HepG2 (cell line): ENCODE results near the gene CHMP5. TPM values are rescaled to one million over a fixed set of nuclear protein-coding genes. Genes with fewer than 3 reads are reported as not detected.

Experiments used
- ATF7-NPFF ChIP-seq: sonication (generic); formaldehyde crosslinking; IDR thresholded peaks from 2 replicates; pipeline ENCODE4 v1.8.1; 2023; ENCODE audit warnings: mild to moderate bottlenecking, low read depth, missing genetic modification reagents, moderate library complexity
- EEA1 ChIP-seq: sonication (generic); formaldehyde crosslinking; IDR thresholded peaks from 2 replicates; pipeline ENCODE4 v1.5.1; 2020; ENCODE audit warnings: mild to moderate bottlenecking, missing genetic modification reagents, borderline replicate concordance
- EED ChIP-seq: sonication (generic); formaldehyde crosslinking; IDR thresholded peaks from 2 replicates; pipeline ENCODE4 v1.5.0; 2020; ENCODE audit warnings: mild to moderate bottlenecking, missing genetic modification reagents
- FLYWCH1 ChIP-seq: sonication (generic); formaldehyde crosslinking; IDR thresholded peaks from 2 replicates; pipeline ENCODE4 v1.8.1; 2023; ENCODE audit warnings: mild to moderate bottlenecking, missing genetic modification reagents
- GPN1 ChIP-seq: sonication (generic); formaldehyde crosslinking; IDR thresholded peaks from 2 replicates; pipeline ENCODE4 v1.5.1; 2020; ENCODE audit warnings: missing genetic modification reagents, borderline replicate concordance
- MBNL3 ChIP-seq: fragments of 250-450 bp; sonication (Bioruptor Pico); conservative IDR thresholded peaks from 2 replicates; pipeline ENCODE4 v1.8.0; 2022; ENCODE audit warnings: mild to moderate bottlenecking, inconsistent platforms
- MLXIP ChIP-seq: sonication (generic); formaldehyde crosslinking; IDR thresholded peaks from 2 replicates; pipeline ENCODE4 v1.9.0; 2021; ENCODE audit warnings: missing genetic modification reagents, borderline replicate concordance
- PHB2 ChIP-seq: fragments of 450-650 bp; IDR thresholded peaks from 2 replicates; pipeline ENCODE4 v1.6.1; 2018; ENCODE audit not compliant: partially characterized antibody
- SNAI1 ChIP-seq: sonication (generic); formaldehyde crosslinking; IDR thresholded peaks from 2 replicates; pipeline ENCODE4 v1.5.0; 2020; ENCODE audit warnings: mild to moderate bottlenecking, missing genetic modification reagents, borderline replicate concordance
- STAT5B ChIP-seq: sonication (generic); formaldehyde crosslinking; IDR thresholded peaks from 2 replicates; pipeline ENCODE4 v1.4.0; 2020; ENCODE audit warnings: missing genetic modification reagents
- THAP9 ChIP-seq: sonication (generic); formaldehyde crosslinking; IDR thresholded peaks from 2 replicates; pipeline ENCODE4; 2020; ENCODE audit warnings: missing genetic modification reagents, mild to moderate bottlenecking, borderline replicate concordance
- ZFP36L2 ChIP-seq: sonication (generic); formaldehyde crosslinking; IDR thresholded peaks from 2 replicates; pipeline ENCODE4 v1.4.0; 2020; ENCODE audit warnings: missing genetic modification reagents
- ZIK1 ChIP-seq: sonication (generic); formaldehyde crosslinking; IDR thresholded peaks from 2 replicates; pipeline ENCODE4 v1.5.0; 2020; ENCODE audit warnings: mild to moderate bottlenecking, low read depth, missing genetic modification reagents, borderline replicate concordance
- ZNF225 ChIP-seq: sonication (generic); formaldehyde crosslinking; IDR thresholded peaks from 2 replicates; pipeline ENCODE4 v1.4.0; 2020; ENCODE audit warnings: mild to moderate bottlenecking, missing genetic modification reagents
- ZNF343 ChIP-seq: sonication (generic); formaldehyde crosslinking; IDR thresholded peaks from 2 replicates; pipeline ENCODE4 v1.4.0; 2020; ENCODE audit warnings: mild to moderate bottlenecking, missing genetic modification reagents
- ZNF383 ChIP-seq: sonication (generic); formaldehyde crosslinking; IDR thresholded peaks from 2 replicates; pipeline ENCODE4 v1.4.0; 2020; ENCODE audit warnings: missing genetic modification reagents, mild to moderate bottlenecking, borderline replicate concordance
- polyA plus RNA-seq, 8 experiments: library from polyadenylated mRNA; depleted of rRNA in 3 of 8; stranded (reverse) in 7 of 8; unstranded in 1 of 8; fragments of >200 nt; fragmentation: Illumina TruSeq in 4 of 8; extraction: Trizol in 4 of 8; gene quantifications; 2 replicates each; pipeline versions ENCODE4 v1.2.1 to v1.2.3, GENCODE V29; 2011 to 2016; ENCODE audit warnings: low read depth in 4 of 8, missing spikeins in 1 of 8, mixed read lengths in 1 of 8; ENCODE audit not compliant: insufficient read depth in 1 of 8
- total RNA-seq, 5 experiments: library from RNA; depleted of rRNA; stranded (reverse); fragments of >200 nt; fragmentation: Illumina TruSeq; extraction: Trizol; gene quantifications; 2 replicates each; pipeline ENCODE4 v1.2.3, GENCODE V29; 2016; ENCODE audit warnings: low read depth in 1 of 5
- TF ChIP-seq, protein P1 (sequence below): IDR thresholded peaks from 2 replicates; pipeline ENCODE4 v1.6.1; 2016; ENCODE audit warnings: mild to moderate bottlenecking, missing biosample characterization, missing genetic modification reagents
- TF ChIP-seq, protein P2 (sequence below): sonication (generic); formaldehyde crosslinking; IDR thresholded peaks from 2 replicates; pipeline ENCODE4 v1.5.0; 2020; ENCODE audit warnings: missing genetic modification reagents
- TF ChIP-seq, protein P3 (sequence below): sonication (generic); formaldehyde crosslinking; IDR thresholded peaks from 2 replicates; pipeline ENCODE4 v1.4.0; 2020; ENCODE audit warnings: mild to moderate bottlenecking, low read depth, missing genetic modification reagents

CHMP5 gene
- total and polyA plus RNA-seq, 2 of the 13 experiments (the other 11 are each of a cell fraction or from before 2014, with no cell fraction given): 46.0 to 57.3 TPM

DNA sequence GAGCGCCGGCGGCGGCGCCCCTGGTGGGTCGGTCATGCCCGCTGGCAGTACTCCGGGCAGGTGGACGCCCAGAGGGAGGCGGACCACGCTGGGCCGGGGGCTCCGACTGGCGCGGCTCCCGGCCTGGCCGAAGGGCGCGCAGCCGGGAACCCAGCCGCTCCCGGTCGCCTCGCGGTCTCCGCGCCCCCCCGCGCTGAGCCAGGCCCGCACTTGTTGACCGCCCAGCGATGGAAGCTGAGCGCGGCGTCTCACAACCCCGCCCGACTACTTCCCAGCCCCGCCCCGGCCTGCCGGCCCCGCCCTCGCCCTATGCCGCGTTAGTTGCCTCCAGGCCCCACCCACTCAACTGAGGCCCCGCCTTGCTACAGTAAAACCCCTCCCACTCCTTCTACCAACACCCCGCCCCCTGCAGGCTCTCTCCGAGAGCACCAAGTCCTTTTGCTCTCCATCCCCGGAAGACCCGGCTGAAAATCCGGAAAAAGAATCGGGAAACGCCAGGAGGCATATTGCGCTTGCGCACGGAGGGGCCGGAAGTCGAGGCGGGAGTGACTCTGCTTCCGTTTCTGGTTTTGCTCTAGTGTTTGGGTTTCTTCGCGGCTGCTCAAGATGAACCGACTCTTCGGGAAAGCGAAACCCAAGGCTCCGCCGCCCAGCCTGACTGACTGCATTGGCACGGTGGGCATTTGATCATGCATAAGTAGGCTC, at the start of gene CHMP5, which contains the start of gene BAG1 (continued):
- TF ChIP-seq, protein P1, sequence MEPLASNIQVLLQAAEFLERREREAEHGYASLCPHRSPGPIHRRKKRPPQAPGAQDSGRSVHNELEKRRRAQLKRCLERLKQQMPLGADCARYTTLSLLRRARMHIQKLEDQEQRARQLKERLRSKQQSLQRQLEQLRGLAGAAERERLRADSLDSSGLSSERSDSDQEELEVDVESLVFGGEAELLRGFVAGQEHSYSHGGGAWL (CRISPR knock-in tag): 0 out of 2 replicates have a peak, but pooled peaks have one; percentile 33
- no peak for TF ChIP-seq PHB2
- TF ChIP-seq MLXIP (CRISPR knock-in tag): no peak
- no peak for TF ChIP-seq FLYWCH1 (CRISPR knock-in tag)
- TF ChIP-seq, protein P2, sequence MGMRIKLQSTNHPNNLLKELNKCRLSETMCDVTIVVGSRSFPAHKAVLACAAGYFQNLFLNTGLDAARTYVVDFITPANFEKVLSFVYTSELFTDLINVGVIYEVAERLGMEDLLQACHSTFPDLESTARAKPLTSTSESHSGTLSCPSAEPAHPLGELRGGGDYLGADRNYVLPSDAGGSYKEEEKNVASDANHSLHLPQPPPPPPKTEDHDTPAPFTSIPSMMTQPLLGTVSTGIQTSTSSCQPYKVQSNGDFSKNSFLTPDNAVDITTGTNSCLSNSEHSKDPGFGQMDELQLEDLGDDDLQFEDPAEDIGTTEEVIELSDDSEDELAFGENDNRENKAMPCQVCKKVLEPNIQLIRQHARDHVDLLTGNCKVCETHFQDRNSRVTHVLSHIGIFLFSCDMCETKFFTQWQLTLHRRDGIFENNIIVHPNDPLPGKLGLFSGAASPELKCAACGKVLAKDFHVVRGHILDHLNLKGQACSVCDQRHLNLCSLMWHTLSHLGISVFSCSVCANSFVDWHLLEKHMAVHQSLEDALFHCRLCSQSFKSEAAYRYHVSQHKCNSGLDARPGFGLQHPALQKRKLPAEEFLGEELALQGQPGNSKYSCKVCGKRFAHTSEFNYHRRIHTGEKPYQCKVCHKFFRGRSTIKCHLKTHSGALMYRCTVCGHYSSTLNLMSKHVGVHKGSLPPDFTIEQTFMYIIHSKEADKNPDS (CRISPR knock-in tag): no peak
- no peak for TF ChIP-seq EED (CRISPR knock-in tag)
- TF ChIP-seq STAT5B (CRISPR knock-in tag): no peak
- no peak for TF ChIP-seq ZNF225 (CRISPR knock-in tag)
- no peak for TF ChIP-seq MBNL3 (CRISPR knock-in tag)
- TF ChIP-seq ZIK1 (CRISPR knock-in tag): no peak
- TF ChIP-seq GPN1 (CRISPR knock-in tag): no peak
- TF ChIP-seq, protein P3, sequence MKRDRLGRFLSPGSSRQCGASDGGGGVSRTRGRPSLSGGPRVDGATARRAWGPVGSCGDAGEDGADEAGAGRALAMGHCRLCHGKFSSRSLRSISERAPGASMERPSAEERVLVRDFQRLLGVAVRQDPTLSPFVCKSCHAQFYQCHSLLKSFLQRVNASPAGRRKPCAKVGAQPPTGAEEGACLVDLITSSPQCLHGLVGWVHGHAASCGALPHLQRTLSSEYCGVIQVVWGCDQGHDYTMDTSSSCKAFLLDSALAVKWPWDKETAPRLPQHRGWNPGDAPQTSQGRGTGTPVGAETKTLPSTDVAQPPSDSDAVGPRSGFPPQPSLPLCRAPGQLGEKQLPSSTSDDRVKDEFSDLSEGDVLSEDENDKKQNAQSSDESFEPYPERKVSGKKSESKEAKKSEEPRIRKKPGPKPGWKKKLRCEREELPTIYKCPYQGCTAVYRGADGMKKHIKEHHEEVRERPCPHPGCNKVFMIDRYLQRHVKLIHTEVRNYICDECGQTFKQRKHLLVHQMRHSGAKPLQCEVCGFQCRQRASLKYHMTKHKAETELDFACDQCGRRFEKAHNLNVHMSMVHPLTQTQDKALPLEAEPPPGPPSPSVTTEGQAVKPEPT (CRISPR knock-in tag): no peak
- TF ChIP-seq THAP9 (CRISPR knock-in tag): peak; percentile 49; the same call in 1 of the 2 replicates
- TF ChIP-seq ATF7-NPFF: peak; percentile 50; the same call in 1 of the 2 replicates
- no peak; the same call in 1 of the 2 replicates for TF ChIP-seq EEA1 (CRISPR knock-in tag)
- no peak for TF ChIP-seq ZFP36L2
- no peak for TF ChIP-seq ZNF383 (CRISPR knock-in tag)
- no peak for TF ChIP-seq ZNF343 (CRISPR knock-in tag)
- no peak for TF ChIP-seq SNAI1 (CRISPR knock-in tag)
